ENCODE data around the gene SLC37A1.
A peak's percentile ranks its signal among the peaks of the same experiment; 100 is the strongest.

Gene SLC37A1

GRCh38 chr21:42471716-42472330, 41.8 kb upstream of the SLC37A1 start:
- Histone ChIP-seq H3K9me3 (ENCODE audit: control insufficient read depth, insufficient read depth, low read length) (no peaks in the 10 kb centered on the region), H3K27ac (ENCODE audit: low read depth, low read length) (no peak overlapping the region), H3K4me1 (ENCODE audit: control insufficient read depth, insufficient read depth, low read length) (peaks cover 21% of the 10 kb centered on the region), H3K36me3 (ENCODE audit: control insufficient read depth, insufficient read depth, low read length) (no peaks in the 10 kb centered on the region), H3K9ac (ENCODE audit: low read depth, low read length) (no peak overlapping the region), H3K4me3 (ENCODE audit: low read depth, low read length) (no peak overlapping the region), H3K27me3 (ENCODE audit: control insufficient read depth, insufficient read depth, low read length) (no peaks in the 10 kb centered on the region)

- H3K27ac ChIP-seq (ENCODE audit: low read depth, low read length), result no peak overlapping the region
- H3K9ac ChIP-seq (ENCODE audit: low read depth, low read length), result no peak overlapping the region
- H3K9me3 ChIP-seq (ENCODE audit: control insufficient read depth, insufficient read depth, low read length), result no peaks in the 10 kb centered on the region
- no peaks in the 10 kb centered on the region for H3K27me3 ChIP-seq (ENCODE audit: control insufficient read depth, insufficient read depth, low read length)
- H3K4me3 ChIP-seq (ENCODE audit: low read depth, low read length), result no peak overlapping the region
- no peaks in the 10 kb centered on the region for H3K36me3 ChIP-seq (ENCODE audit: control insufficient read depth, insufficient read depth, low read length)
- peaks cover 16% of the 10 kb centered on the region for H3K4me1 ChIP-seq (ENCODE audit: control insufficient read depth, insufficient read depth, low read length)
These were observed 41.1 kb upstream of the SLC37A1 start for GRCh38 chr21:42472521-42472920.

DNA sequence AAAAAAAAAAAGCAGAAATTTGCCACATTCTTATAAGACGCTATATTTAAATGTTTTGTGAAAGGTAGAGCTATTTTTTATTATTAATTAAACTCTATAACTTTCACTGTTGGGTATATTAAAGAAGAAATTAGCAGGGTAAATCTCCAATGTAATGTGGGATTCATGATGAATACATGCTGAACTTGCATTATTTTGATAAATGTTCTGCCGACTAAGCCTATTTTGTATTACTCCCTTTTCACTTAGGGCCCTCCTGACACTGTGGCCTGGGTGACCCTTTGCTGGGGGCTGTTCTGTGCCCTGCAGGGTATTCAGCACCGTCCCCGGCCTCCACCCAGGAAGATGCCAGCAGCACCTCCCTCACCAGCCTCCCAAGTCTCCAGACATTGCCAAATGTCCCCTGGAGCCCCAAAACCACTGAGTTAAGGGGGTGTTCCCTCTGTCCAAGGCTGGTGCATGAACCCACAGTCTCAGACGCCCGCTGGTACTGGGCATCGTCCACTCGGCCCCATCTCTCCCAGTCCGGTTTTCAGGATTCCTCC, 40.1 kb upstream of the SLC37A1 start:
- Histone ChIP-seq H3K36me3 (ENCODE audit: control insufficient read depth, insufficient read depth, low read length) (no peaks in the 10 kb centered on the region), H3K4me3 (ENCODE audit: low read depth, low read length) (no peak overlapping the region), H3K9ac (ENCODE audit: low read depth, low read length) (no peak overlapping the region), H3K27me3 (ENCODE audit: control insufficient read depth, insufficient read depth, low read length) (no peaks in the 10 kb centered on the region), H3K27ac (ENCODE audit: low read depth, low read length) (no peak overlapping the region), H3K4me1 (ENCODE audit: control insufficient read depth, insufficient read depth, low read length) (peaks cover 9% of the 10 kb centered on the region), H3K9me3 (ENCODE audit: control insufficient read depth, insufficient read depth, low read length) (no peaks in the 10 kb centered on the region)

DNA sequence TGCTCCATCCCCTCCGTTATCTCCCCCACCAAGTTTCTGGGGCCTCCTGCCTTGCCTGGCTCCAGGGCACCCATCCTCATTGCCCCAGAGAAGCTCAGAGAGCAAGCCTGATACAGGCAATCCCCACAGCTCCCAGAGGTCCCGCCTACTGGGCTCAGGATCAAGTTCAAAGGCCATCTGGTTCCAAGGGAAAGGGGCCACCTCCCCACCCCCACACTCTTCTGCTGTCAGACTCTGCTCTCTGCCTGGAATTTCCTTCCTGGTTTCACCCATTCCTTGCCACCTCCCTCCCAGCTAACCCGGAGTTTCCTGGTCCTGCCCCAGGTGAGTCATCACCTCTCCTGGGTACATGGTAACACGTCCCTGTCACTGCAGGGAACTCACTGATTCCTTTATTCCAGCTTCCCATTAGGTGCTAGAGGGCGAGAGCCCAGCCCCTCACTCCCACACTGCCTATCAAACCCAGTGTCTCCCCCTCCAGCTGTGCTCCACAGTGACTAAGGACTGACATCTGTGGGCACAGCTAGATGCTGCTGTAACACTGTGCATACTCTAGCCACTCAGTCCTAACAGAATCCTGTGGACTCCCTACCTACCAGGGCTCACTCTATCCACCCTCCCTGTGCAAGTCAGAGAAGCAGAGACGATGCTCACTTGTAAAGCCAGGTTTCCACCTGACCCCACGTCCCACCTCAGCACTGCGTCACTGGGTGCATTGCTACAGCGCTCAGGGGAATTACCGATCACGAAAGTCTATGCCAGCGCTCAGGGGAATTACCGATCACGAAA, 39.4 kb upstream of the SLC37A1 start:
- Histone ChIP-seq H3K4me3 (ENCODE audit: low read depth, low read length) (no peak overlapping the region), H3K4me1 (ENCODE audit: control insufficient read depth, insufficient read depth, low read length) (peaks cover 9% of the 10 kb centered on the region), H3K9ac (ENCODE audit: low read depth, low read length) (no peak overlapping the region), H3K27ac (ENCODE audit: low read depth, low read length) (peak overlapping the region; percentile 26), H3K36me3 (ENCODE audit: control insufficient read depth, insufficient read depth, low read length) (no peaks in the 10 kb centered on the region), H3K9me3 (ENCODE audit: control insufficient read depth, insufficient read depth, low read length) (no peaks in the 10 kb centered on the region), H3K27me3 (ENCODE audit: control insufficient read depth, insufficient read depth, low read length) (no peaks in the 10 kb centered on the region)

GRCh38 chr21:42475036-42475435, 38.6 kb upstream of the SLC37A1 start:
- H3K9me3 ChIP-seq (ENCODE audit: control insufficient read depth, insufficient read depth, low read length), result no peaks in the 10 kb centered on the region
- no peak overlapping the region for H3K4me3 ChIP-seq (ENCODE audit: low read depth, low read length)
- peaks cover 9% of the 10 kb centered on the region for H3K4me1 ChIP-seq (ENCODE audit: control insufficient read depth, insufficient read depth, low read length)
- no peak overlapping the region for H3K9ac ChIP-seq (ENCODE audit: low read depth, low read length)
- H3K27me3 ChIP-seq (ENCODE audit: control insufficient read depth, insufficient read depth, low read length), result no peaks in the 10 kb centered on the region
- no peak overlapping the region for H3K27ac ChIP-seq (ENCODE audit: low read depth, low read length)
- no peaks in the 10 kb centered on the region for H3K36me3 ChIP-seq (ENCODE audit: control insufficient read depth, insufficient read depth, low read length)

DNA sequence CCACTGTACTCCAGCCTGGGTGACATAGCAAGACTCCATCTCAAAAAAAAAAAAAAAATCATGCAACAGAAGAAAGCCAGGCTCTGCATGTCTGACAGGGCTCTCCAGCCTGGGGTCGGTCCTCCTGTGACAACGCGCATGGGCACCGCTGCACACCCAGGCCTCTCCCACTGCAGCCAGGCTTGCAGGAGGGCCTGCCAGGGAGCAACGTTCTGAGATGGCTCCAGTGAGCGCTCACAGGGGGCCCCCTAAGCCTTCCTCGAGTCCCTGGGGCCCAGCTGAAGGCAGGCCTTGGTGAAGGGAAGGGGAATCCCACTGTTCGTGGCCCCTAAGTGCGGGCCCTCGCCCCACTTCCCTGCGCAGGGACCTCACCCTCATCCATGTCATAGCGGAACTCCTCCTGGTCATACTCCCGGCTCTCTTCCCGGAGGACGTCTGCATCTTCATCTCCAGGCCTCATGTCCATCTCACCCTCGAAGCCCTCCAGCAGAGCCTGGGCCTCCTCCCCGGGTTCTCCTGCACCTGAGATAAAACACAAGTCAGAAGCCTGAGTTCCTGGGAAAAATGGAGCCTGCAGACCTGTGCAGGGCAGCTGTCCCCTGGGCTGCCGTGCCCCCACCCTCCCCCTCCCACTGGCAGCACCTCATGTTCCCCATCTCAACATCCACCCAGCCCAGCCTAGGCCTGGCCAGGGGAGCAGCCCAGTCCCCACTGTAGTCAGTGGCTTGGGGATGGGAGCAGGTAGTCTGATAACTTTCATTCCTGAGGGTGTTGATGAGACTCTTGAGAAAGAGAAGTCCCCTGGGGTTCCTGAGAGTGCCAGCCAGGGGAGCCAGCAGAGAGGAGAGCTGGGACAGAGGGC, 37.9 kb upstream of the SLC37A1 start:
- Histone ChIP-seq H3K36me3 (ENCODE audit: control insufficient read depth, insufficient read depth, low read length) (no peaks in the 10 kb centered on the region), H3K27ac (ENCODE audit: low read depth, low read length) (no peak overlapping the region), H3K9me3 (ENCODE audit: control insufficient read depth, insufficient read depth, low read length) (no peaks in the 10 kb centered on the region), H3K9ac (ENCODE audit: low read depth, low read length) (no peak overlapping the region), H3K4me1 (ENCODE audit: control insufficient read depth, insufficient read depth, low read length) (peaks cover 9% of the 10 kb centered on the region), H3K27me3 (ENCODE audit: control insufficient read depth, insufficient read depth, low read length) (no peaks in the 10 kb centered on the region), H3K4me3 (ENCODE audit: low read depth, low read length) (no peak overlapping the region)

DNA sequence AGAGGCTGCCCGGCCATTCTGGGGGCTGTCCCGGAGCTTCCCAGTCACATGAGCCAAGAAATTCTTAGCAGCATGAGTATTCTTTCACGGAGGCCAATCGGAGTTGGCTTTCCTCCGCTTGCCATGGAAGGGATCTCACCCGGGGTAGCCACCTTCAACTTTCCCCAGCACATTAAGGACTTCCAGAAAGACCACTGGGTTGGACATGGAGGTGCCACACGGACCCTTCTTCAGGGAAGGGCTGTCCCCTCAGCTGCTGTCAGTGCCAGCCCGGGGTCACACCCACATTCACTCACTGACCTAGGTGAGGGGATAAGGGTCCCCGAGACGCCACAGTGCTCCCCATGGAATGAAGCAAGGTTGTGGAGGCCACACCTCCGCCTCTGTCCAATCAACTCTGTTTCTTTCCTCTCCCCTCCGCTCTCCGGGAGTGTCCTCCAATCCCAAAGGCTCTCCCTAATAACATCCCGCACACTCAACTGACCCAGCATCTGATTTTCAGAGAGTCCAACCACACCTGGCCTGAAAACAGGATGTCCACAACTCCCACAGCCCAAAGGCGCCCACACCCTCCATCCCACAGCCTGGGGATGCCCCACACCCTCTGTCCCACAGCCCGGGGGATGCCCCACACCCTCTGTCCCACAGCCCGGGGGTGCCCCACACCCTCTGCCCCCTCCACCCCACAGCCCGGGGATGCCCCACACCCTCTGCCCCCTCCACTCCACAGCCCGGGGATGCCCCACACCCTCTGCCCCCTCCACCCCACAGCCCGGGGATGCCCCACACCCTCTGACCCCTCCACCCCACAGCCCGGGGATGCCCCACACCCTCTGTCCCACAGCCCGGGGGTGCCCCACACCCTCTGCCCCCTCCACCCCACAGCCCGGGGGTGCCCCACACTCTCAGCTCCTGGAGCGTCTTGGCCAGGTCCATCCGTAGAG, 37.0 kb upstream of the SLC37A1 start:
- Histone ChIP-seq H3K36me3 (ENCODE audit: control insufficient read depth, insufficient read depth, low read length) (no peaks in the 10 kb centered on the region), H3K9ac (ENCODE audit: low read depth, low read length) (no peak overlapping the region), H3K9me3 (ENCODE audit: control insufficient read depth, insufficient read depth, low read length) (no peaks in the 10 kb centered on the region), H3K27me3 (ENCODE audit: control insufficient read depth, insufficient read depth, low read length) (no peaks in the 10 kb centered on the region), H3K4me1 (ENCODE audit: control insufficient read depth, insufficient read depth, low read length) (peaks cover 9% of the 10 kb centered on the region), H3K27ac (ENCODE audit: low read depth, low read length) (no peak overlapping the region), H3K4me3 (ENCODE audit: low read depth, low read length) (no peak overlapping the region)

DNA sequence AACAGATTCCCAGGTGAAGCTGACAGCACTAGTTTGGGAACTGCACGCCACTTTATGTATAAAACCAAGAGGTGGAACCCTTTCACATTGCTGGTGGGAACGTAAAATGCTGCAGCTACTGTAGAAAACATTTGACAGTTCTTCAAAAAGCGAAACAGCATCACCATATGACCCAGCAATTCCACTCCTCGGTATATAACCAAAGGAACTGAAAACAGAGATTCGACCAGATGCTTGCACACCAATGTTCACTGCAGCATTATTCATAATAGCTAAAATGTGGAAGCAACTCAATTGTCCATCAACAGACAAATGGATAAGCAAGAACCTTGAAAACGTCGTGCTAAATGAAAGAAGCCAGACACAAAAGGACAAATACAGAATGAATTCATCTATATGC, 35.1 kb upstream of the SLC37A1 start:
- H3K4me3 ChIP-seq (ENCODE audit: low read depth, low read length), result no peak overlapping the region
- peaks cover 9% of the 10 kb centered on the region for H3K4me1 ChIP-seq (ENCODE audit: control insufficient read depth, insufficient read depth, low read length)
- H3K36me3 ChIP-seq (ENCODE audit: control insufficient read depth, insufficient read depth, low read length), result no peaks in the 10 kb centered on the region
- no peak overlapping the region for H3K27ac ChIP-seq (ENCODE audit: low read depth, low read length)
- no peaks in the 10 kb centered on the region for H3K27me3 ChIP-seq (ENCODE audit: control insufficient read depth, insufficient read depth, low read length)
- H3K9me3 ChIP-seq (ENCODE audit: control insufficient read depth, insufficient read depth, low read length), result no peaks in the 10 kb centered on the region
- no peak overlapping the region for H3K9ac ChIP-seq (ENCODE audit: low read depth, low read length)

GRCh38 chr21:42479582-42479981, 34.1 kb upstream of the SLC37A1 start:
- Histone ChIP-seq H3K27me3 (ENCODE audit: control insufficient read depth, insufficient read depth, low read length) (no peaks in the 10 kb centered on the region), H3K9ac (ENCODE audit: low read depth, low read length) (no peak overlapping the region), H3K27ac (ENCODE audit: low read depth, low read length) (no peak overlapping the region), H3K4me3 (ENCODE audit: low read depth, low read length) (no peak overlapping the region), H3K4me1 (ENCODE audit: control insufficient read depth, insufficient read depth, low read length) (no peaks in the 10 kb centered on the region; the same call in 1 of the 2 replicates), H3K36me3 (ENCODE audit: control insufficient read depth, insufficient read depth, low read length) (no peaks in the 10 kb centered on the region), H3K9me3 (ENCODE audit: control insufficient read depth, insufficient read depth, low read length) (no peaks in the 10 kb centered on the region)

- Histone ChIP-seq H3K27ac (ENCODE audit: low read depth, low read length) (no peak overlapping the region), H3K9me3 (ENCODE audit: control insufficient read depth, insufficient read depth, low read length) (no peaks in the 10 kb centered on the region), H3K9ac (ENCODE audit: low read depth, low read length) (no peak overlapping the region), H3K36me3 (ENCODE audit: control insufficient read depth, insufficient read depth, low read length) (no peaks in the 10 kb centered on the region), H3K4me1 (ENCODE audit: control insufficient read depth, insufficient read depth, low read length) (no peaks in the 10 kb centered on the region), H3K4me3 (ENCODE audit: low read depth, low read length) (no peak overlapping the region), H3K27me3 (ENCODE audit: control insufficient read depth, insufficient read depth, low read length) (no peaks in the 10 kb centered on the region)
These were observed 32.9 kb upstream of the SLC37A1 start for GRCh38 chr21:42480736-42481135.

All from HUES48 (cell line).